ENCODE results near the gene CTTNBP2. TPM values are rescaled to one million over a fixed set of nuclear protein-coding genes. Genes with fewer than 3 reads are reported as not detected.

The CTTNBP2 gene
- total RNA-seq, 4 donors from 2014 or later, result 13.8 to 19.4 (median 17.6) TPM

- no peaks in the 10 kb centered on the region for H3K36me3 ChIP-seq
- no peaks in the 10 kb centered on the region for H3K9me3 ChIP-seq
- intact Hi-C loops (cut with DNase I), result no loop called here
- no peak for TF ChIP-seq CTCF (IDR thresholded peaks at IDR 0.05)
- no peak for TF ChIP-seq POLR2A (IDR thresholded peaks at IDR 0.05)
- no peak overlapping the region for H3K4me3 ChIP-seq (replicated peaks in 1 of 3)
- H3K27me3 ChIP-seq, result no peaks in the 10 kb centered on the region
- H3K4me1 ChIP-seq, result no peaks in the 10 kb centered on the region
- no peak for DNase-seq
- H3K27ac ChIP-seq, result no peak overlapping the region
Observed at GRCh38 chr7:117685795-117686194, 187.4 kb downstream of the CTTNBP2 start.

- H3K27ac ChIP-seq, result no peak overlapping the region
- H3K27me3 ChIP-seq, result no peaks in the 10 kb centered on the region
- H3K4me1 ChIP-seq, result no peaks in the 10 kb centered on the region
- TF ChIP-seq CTCF (IDR thresholded peaks at IDR 0.05) (no peak), POLR2A (IDR thresholded peaks at IDR 0.05) (no peak)
- intact Hi-C loops (cut with DNase I), result no loop called here
- 89 to 93% methylated on average over 8 of the region's 8 CpGs for WGBS, 2 donors
- DNase-seq, result no peak
- no peaks in the 10 kb centered on the region for H3K36me3 ChIP-seq
- H3K4me3 ChIP-seq (replicated peaks in 1 of 3), result no peak overlapping the region
- no peaks in the 10 kb centered on the region for H3K9me3 ChIP-seq
Observed at GRCh38 chr7:117683430-117684175, 189.6 kb downstream of the CTTNBP2 start.

- H3K9me3 ChIP-seq, result no peaks in the 10 kb centered on the region
- H3K4me3 ChIP-seq (replicated peaks in 1 of 3), result no peak overlapping the region
- no peaks in the 10 kb centered on the region for H3K27me3 ChIP-seq
- no peaks in the 10 kb centered on the region for H3K36me3 ChIP-seq
- H3K4me1 ChIP-seq, result no peaks in the 10 kb centered on the region
- H3K27ac ChIP-seq, result no peak overlapping the region
- intact Hi-C loops (cut with DNase I), result no loop called here
- TF ChIP-seq POLR2A (IDR thresholded peaks at IDR 0.05) (no peak), CTCF (IDR thresholded peaks at IDR 0.05) (no peak)
- DNase-seq, result no peak
- WGBS, 2 donors, result 69 to 82% methylated on average over 5 of the region's 5 CpGs
Observed at GRCh38 chr7:117682681-117683385, 190.4 kb downstream of the CTTNBP2 start.

GRCh38 chr7:117679120-117679519, 194.1 kb downstream of the CTTNBP2 start:
- 82 to 91% methylated on average over 3 of the region's 3 CpGs for WGBS, 2 donors

More at GRCh38 chr7:117679120-117679519, 194.1 kb downstream of the CTTNBP2 start:
- TF ChIP-seq POLR2A (IDR thresholded peaks at IDR 0.05) (no peak), CTCF (IDR thresholded peaks at IDR 0.05) (no peak)
- Histone ChIP-seq H3K27me3 (no peaks in the 10 kb centered on the region), H3K36me3 (no peaks in the 10 kb centered on the region), H3K4me3 (replicated peaks in 1 of 3) (no peak overlapping the region), H3K4me1 (no peaks in the 10 kb centered on the region), H3K9me3 (no peaks in the 10 kb centered on the region), H3K27ac (no peak overlapping the region)
- DNase-seq, result no peak
- intact Hi-C loops (cut with DNase I), result no loop called here

Measured in thyroid gland (tissue), 4 donors.